Head of caudate nucleus (tissue), 42 donors: Measurements from ENCODE around the gene UNKL.

Experiments
- DNase-seq, 42 donors: peaks; one replicate each; pipeline versions ENCODE4 v3.0.0 to v3.0.0-alpha.2; 2020 to 2021; ENCODE audit warnings: mixed read lengths in 7 of 42
- intact Hi-C: fragments of 100-400 bp; cut with DNase I; formaldehyde crosslinking; loops from one replicate; pipeline ENCODE4 v1.15.0; 2022

Gene UNKL

GRCh38 chr16:1389762-1390161 is 24.7 kb downstream of the UNKL start:
- intact Hi-C loops, result no loop called here
- no peak for DNase-seq

DNA sequence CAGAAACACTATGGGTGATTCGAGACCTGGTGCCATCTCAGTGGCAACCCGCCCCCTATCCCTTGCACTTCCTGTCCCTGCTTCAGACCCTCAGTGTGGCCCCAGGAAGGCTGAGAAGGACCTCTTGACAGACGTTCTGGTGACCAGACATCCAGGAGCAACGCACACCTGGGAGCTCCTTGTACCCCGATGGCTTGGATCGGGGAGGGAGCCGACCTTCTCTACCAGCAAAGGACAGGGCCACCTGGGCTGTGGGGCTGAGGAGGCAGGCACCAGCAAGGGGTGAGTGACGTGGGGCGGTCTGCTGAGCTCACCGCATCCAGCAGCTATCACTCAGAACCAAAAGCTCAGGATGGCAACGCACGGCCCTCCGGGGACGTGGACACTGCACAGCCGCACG is 27.2 kb downstream of the UNKL start:
- intact Hi-C loops, result no loop called here
- no peak for DNase-seq

DNA sequence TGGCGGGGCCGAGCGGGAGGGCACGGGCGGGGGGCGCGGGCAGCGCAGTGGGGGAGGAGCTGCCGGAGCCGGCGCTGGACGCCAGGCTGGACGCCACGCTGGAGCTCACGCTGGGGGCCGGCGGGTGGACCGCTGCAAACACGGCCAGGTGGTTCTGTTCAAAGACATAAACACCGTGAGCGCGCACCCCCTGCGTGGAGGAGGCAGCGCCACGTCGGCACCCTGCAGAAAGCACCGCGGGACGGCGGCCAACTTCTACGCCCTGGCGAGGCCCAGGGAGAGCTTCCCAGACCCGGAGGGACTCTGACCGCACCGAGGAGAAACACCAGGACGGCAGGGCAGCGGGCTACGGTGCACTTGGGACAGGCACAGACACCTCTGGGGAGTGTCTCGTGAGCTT is 29.3 kb downstream of the UNKL start:
- DNase-seq, result no peak
- intact Hi-C loops, result no loop called here

DNA sequence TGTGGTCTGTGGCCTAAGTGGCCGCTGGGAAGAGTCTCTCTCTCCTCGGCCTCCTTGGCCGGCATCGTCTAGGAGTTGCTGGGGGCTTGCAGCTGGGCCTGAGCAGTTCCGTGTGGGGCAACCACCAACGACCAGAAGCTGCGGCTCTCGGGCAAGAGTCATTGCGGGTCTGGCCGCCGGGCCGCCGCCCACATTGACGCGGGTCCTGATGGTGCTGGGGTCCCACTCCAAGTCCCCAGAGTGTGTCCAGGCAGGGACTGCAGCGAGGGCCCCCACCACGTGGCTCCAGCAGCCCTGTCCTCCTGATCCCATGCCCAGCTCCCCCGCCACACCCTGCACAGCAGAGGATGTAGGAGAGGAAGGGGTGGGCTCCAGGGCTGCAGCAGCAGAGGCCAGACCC is 30.9 kb downstream of the UNKL start:
- intact Hi-C loops, result no loop called here

DNA sequence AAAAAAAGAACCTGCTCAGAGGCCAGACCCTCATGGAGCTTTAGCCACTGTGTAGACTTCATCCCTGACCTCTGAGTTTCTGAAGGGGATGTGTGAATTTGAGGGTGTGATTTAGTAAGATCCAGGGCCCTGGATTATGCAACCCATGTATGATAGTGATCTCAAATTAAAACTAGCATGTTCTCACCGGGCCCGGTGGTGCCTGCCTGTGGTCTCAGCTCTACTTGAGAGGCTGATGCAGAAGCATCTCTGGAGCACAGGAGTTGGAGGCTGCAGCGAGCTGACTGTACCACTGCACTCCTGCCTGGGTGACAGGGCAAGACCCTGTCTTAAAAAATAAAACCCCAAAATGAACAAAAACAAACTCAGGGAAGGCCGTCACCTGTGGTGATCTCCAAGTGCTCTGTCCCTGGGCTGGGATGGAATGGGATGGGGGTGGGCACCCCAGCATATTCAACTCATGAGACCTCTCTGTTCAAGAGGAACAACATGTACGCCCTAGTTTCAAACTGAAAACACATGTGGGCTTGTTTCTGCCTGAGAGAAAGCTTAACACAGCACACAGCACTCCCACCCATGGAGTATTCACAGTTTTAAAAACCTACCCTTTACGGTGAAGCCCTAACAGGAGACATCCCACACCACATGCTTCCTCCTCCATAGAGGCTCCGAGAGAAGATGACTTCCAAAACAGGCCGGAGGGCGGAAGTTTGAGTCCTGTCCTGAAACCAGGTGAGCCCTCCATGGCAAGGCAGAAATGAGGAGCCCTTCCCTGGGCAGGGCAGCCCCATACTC is 32.7 kb downstream of the UNKL start:
- DNase-seq, result peak in 40 of 42 donors; percentile 16 to 88 (median 54)
- intact Hi-C loops, result no loop called here

More for the DNA sequence above, 30.9 kb downstream of the UNKL start:
- DNase-seq, result no peak

GRCh38 chr16:1380195-1380594 is 34.3 kb downstream of the UNKL start:
- DNase-seq, result no peak
- intact Hi-C loops, result no loop called here

DNA sequence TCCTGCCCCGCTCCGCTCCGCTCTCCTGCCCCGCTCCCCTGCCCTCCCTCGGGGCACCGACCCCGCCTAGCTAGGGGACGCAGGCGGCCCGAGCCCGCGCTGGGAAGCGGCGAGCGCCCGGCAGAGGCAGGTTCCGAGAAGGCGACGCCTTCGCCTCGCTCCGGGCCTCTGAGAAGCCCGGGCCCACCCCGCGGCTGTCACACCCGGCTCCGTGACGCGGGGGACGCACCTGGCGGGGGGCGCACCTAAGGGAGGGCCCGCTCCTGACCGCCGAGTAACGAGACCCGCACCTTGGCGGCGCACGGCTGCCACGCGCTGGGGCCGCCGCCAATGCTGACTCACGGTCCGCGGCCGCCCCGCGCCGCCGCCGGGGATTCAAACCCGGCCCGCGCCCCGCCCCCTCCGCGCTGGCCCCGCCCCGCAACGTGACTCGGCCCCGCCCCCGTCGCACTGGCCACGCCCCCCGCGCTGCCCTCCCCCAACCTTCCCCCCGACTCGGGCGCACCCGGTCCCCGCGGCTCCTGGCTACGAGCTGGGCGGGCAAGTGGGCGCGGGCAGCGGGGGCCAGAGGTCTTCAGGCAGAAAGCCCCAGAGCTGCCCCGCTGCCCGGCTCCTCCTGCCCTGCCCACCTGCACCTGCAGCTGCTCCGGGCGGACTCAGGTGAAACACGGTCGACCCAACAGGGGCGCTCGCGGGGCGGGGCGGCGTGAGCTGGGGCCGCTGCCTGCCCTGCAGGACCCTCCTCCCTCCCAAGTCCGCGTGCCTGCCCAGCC is 35.0 kb downstream of the UNKL start:
- intact Hi-C loops, result no loop called here
- DNase-seq, result peak in 32 of 42 donors; percentile 13 to 72 (median 40)

DNA sequence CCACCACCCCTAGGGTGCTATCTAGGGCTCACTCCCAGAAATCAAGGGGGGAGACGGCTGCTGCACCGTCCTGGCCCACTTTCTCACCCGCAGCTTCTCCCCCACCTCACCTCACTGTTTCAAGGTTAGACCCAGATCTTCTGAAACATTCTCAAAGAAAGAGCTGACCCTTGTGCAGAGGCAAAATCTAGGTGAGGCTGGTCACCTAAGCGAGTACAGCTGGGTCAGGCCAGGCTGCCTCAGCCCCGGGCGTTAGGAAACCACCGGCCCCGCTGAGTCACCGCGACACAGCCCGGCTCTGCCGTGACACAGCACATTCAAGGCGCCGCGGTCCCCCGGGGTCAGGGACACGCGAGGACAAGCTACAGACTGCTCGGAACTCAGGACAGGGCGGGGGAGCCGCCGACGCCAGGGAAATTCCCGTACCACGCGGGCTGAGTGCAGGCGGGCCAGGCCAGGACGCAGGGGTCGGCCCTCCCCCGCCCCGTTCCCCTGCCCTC is 35.6 kb downstream of the UNKL start:
- peak; percentile 9 to 84 (median 54) for DNase-seq
- intact Hi-C loops, result no loop called here

DNA sequence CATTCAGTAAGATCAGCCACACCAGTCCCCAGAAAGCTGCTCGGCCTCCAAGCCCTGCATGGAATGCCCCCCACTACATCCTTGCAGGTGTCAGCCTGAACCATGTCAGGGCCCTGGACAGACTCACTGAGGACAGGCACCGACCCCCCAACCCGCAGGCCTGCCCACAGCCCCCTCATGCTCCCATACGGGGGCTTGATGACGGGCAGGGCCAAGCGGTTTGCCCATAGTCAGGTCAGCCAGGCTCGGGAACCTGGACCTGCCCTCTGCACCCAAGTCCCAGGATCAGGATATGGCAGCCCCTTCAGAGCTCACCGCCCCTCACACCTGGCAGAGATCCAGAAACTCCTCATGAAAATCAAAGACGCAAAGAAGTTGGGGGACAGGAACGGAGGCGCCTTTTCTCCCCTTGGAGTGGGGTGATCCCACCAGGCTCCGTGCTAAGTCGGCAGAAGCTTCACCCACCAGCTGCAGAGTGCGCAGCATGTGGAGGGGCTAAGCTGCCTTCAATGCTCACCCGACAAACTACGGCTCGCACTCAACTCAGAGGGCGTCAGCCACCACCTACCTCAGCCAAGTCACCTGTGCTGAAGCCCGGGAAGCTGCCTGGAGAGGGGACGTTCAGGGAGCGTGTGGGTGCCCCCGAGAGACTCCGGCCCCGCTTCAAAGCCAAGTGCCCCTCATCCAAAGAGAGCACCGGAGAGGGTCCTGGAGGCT is 36.3 kb downstream of the UNKL start:
- intact Hi-C loops, result no loop called here
- peak in 31 of 42 donors; percentile 13 to 67 (median 42) for DNase-seq

GRCh38 chr16:1377406-1378010 is 37.0 kb downstream of the UNKL start:
- DNase-seq, result peak in 38 of 42 donors; percentile 11 to 83 (median 43)
- intact Hi-C loops, result no loop called here

DNA sequence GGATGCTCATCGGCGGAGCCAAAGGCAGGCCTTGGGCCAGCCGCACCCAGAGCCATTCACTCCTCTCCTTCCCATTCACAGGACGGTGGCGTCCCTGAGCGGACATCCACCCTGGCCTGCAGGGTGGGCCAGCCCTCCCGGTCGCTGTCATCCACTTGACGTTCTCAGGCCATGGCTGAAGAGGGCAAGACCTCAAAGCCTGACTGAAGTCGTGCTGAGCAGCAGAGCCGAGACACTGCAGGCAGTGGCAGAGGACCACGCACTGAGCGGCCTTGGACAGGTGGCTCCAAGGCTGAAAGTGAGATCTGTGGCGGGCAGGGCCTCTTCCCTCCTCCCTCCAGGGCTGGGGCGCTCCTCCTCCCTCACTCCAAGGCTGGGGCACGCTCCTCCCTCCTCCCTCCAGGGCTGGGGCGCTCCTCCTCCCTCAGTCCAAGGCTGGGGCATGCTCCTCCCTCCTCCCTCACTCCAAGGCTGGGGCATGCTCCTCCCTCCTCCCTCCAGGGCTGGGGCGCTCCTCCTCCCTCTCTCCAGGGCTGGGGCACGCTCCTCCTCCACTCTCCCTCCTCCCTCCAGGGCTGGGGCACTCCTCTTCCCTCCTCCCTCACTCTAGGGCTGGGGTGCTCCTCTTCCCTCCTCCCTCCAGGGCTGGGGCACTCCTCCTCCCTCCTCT is 38.6 kb downstream of the UNKL start:
- DNase-seq, result peak in 2 of 42 donors; percentile 17 to 41

DNA sequence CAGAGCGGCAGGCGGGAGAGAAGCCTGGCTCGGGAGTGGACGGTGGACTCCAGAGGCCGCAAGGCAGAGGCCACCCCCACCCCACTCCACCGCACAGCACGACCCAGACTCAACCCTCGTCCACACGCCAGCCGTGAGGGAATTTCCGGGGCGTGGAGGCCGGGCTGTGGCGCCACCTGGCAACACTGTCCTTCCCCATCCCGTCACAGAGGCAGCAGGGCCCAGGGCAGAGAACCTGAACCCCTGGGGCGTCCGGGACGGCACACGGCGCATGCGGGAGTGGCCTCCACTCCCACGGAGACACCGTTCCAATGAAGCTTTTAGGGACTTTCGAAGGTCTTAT is 39.2 kb downstream of the UNKL start:
- intact Hi-C loops, result no loop called here
- no peak for DNase-seq

More for the DNA sequence above, 38.6 kb downstream of the UNKL start:
- intact Hi-C loops, result no loop called here

- intact Hi-C loops, result no loop called here
- no peak for DNase-seq
Measured at GRCh38 chr16:1374418-1375297, 39.8 kb downstream of the UNKL start.

- no peak for DNase-seq
Measured at GRCh38 chr16:1372292-1372950, 42.1 kb downstream of the UNKL start.

DNA sequence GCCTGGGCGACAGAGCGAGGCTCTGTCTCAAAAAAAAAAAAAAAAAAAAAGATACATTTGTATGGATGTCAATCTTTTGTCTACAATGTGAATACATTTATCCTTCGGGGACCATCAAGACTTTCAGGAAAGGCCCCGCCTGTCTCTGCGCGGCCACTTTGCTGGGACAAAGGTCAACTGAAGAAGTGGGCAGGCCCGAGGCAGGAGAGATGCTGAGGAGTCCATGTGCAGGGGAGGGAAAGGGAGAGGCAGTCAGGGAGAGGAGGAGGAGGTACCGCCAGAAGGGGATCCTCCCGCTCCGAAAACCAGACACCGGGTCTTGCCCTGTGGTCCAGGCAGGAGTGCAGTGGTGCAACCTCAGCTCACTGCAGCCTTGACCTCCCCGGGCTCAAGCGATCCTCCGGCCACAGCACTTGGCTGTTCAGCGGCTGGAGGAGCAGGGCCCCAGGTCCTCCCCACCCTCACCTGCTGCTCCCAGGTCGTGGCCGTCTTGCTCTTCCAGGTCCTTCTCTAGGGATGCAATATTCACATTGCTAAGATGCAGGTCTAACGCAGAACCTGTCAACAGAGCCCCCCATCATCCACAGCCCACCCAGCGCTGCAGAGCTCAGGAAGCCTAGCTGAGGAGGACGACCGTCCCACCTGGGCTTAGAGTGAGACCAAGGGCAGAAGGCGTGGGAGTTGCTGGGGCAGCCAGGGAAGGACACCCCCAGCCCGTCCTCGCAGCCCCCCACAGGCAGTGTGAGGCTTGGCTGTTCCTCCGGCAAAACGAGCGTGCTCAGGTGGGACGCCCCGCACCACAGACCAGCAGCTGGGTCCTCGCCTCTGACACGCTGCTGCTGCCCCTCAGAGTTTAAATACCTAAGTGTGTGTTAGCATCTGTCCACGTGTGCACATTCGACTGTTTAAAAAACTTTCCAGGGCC is 43.2 kb downstream of the UNKL start:
- intact Hi-C loops, result no loop called here
- no peak for DNase-seq

More at GRCh38 chr16:1372292-1372950, 42.1 kb downstream of the UNKL start:
- intact Hi-C loops, result no loop called here
